ENCODE results near the gene ARL5B. TPM values are rescaled to one million over a fixed set of nuclear protein-coding genes. Genes with fewer than 3 reads are reported as not detected.
A peak's percentile ranks its signal among the peaks of the same experiment; 100 is the strongest.
"Not testable (repeated sequence)": the region's sequence is repeated elsewhere in the genome, so short reads cannot be mapped to it uniquely, and the experiment has no call there.

The ARL5B gene
- total and polyA plus RNA-seq, 2 experiments from 2014 or later = 21.5 to 95.2 TPM

- peaks cover 22% of the 10 kb centered on the region for H3K4me1 ChIP-seq (ENCODE audit: insufficient read depth)
- H3K4me3 ChIP-seq = no peak overlapping the region
- peak overlapping the region; percentile 43 for H3K27ac ChIP-seq
- WGBS (ENCODE audit: low lambda C conversion rate, missing lambda C conversion rate) = 56% methylated on average over 5 of the region's 5 CpGs
- H3K79me2 ChIP-seq = no peaks in the 10 kb centered on the region
- no peaks in the 10 kb centered on the region for H3K9me2 ChIP-seq (replicated peaks; ENCODE audit: insufficient read depth)
- no peaks in the 10 kb centered on the region for H3K27me3 ChIP-seq
- DNase-seq (ENCODE audit: low spot score) = no peak
- no peaks in the 10 kb centered on the region for H3K36me3 ChIP-seq (replicated peaks; ENCODE audit: insufficient read depth, low read depth)
- no peaks in the 10 kb centered on the region for H3K9me3 ChIP-seq (ENCODE audit: low read depth)
- no peaks in the 10 kb centered on the region for H4K20me1 ChIP-seq (ENCODE audit: insufficient read depth, poor library complexity, severe bottlenecking)
- TF ChIP-seq EZH2 (IDR thresholded peaks at IDR 0.05; ENCODE audit: borderline replicate concordance) (no peak), EZH2phosphoT487 (IDR thresholded peaks at IDR 0.05; ENCODE audit: low read depth, severe bottlenecking, unreplicated experiment) (no peak), CTCF (IDR thresholded peaks at IDR 0.05; ENCODE audit: poor library complexity) (no peak)
- no peak overlapping the region for H3K4me2 ChIP-seq
- no peak overlapping the region for H2AFZ ChIP-seq
These were observed 33.3 kb upstream of the ARL5B start for GRCh38 chr10:18625886-18626285.

GRCh38 chr10:18627452-18628018 is 31.7 kb upstream of the ARL5B start:
- WGBS (ENCODE audit: low lambda C conversion rate, missing lambda C conversion rate) = 3% methylated on average over 24 of the region's 25 CpGs

GRCh38 chr10:18632500-18632899 is 26.7 kb upstream of the ARL5B start:
- not testable (repeated sequence) for H3K4me1 ChIP-seq (ENCODE audit: insufficient read depth); H3K27ac ChIP-seq; H3K27me3 ChIP-seq; H3K4me3 ChIP-seq; H3K79me2 ChIP-seq; H3K36me3 ChIP-seq (replicated peaks; ENCODE audit: insufficient read depth, low read depth); H3K9me3 ChIP-seq (ENCODE audit: low read depth); H3K9me2 ChIP-seq (replicated peaks; ENCODE audit: insufficient read depth); H2AFZ ChIP-seq; H3K4me2 ChIP-seq; H4K20me1 ChIP-seq (ENCODE audit: insufficient read depth, poor library complexity, severe bottlenecking); DNase-seq (ENCODE audit: low spot score)
- WGBS (ENCODE audit: low lambda C conversion rate, missing lambda C conversion rate) = 96% methylated on average over 2 of the region's 3 CpGs

More at GRCh38 chr10:18627452-18628018, 31.7 kb upstream of the ARL5B start:
- not testable (repeated sequence) for H3K36me3 ChIP-seq (replicated peaks; ENCODE audit: insufficient read depth, low read depth); H3K27me3 ChIP-seq; H3K9me2 ChIP-seq (replicated peaks; ENCODE audit: insufficient read depth); H3K79me2 ChIP-seq; H4K20me1 ChIP-seq (ENCODE audit: insufficient read depth, poor library complexity, severe bottlenecking); H3K9me3 ChIP-seq (ENCODE audit: low read depth)
- peak overlapping the region; percentile 79 for H3K4me2 ChIP-seq
- DNase-seq (ENCODE audit: low spot score) = peak; percentile 77
- peak overlapping the region; percentile 94 for H3K27ac ChIP-seq
- peaks cover 18% of the 10 kb centered on the region for H3K4me1 ChIP-seq (ENCODE audit: insufficient read depth)
- H3K4me3 ChIP-seq = peak overlapping the region; percentile 51
- peak overlapping the region; percentile 83 for H2AFZ ChIP-seq

- TF ChIP-seq EZH2phosphoT487 (IDR thresholded peaks at IDR 0.05; ENCODE audit: low read depth, severe bottlenecking, unreplicated experiment) (no peak), EZH2 (IDR thresholded peaks at IDR 0.05; ENCODE audit: borderline replicate concordance) (no peak), CTCF (IDR thresholded peaks at IDR 0.05; ENCODE audit: poor library complexity) (no peak)
- no peak overlapping the region for H2AFZ ChIP-seq
- WGBS (ENCODE audit: low lambda C conversion rate, missing lambda C conversion rate) = 85% methylated on average over 4 of the region's 4 CpGs
- no peak overlapping the region for H3K27ac ChIP-seq
- no peaks in the 10 kb centered on the region for H3K36me3 ChIP-seq (replicated peaks; ENCODE audit: insufficient read depth, low read depth)
- no peak for DNase-seq (ENCODE audit: low spot score)
- no peak overlapping the region for H3K4me3 ChIP-seq
- no peaks in the 10 kb centered on the region for H3K27me3 ChIP-seq
- H3K4me1 ChIP-seq (ENCODE audit: insufficient read depth) = no peaks in the 10 kb centered on the region
- H3K9me3 ChIP-seq (ENCODE audit: low read depth) = no peaks in the 10 kb centered on the region
- no peaks in the 10 kb centered on the region for H3K9me2 ChIP-seq (replicated peaks; ENCODE audit: insufficient read depth)
- H3K79me2 ChIP-seq = no peaks in the 10 kb centered on the region
- no peaks in the 10 kb centered on the region for H4K20me1 ChIP-seq (ENCODE audit: insufficient read depth, poor library complexity, severe bottlenecking)
- no peak overlapping the region for H3K4me2 ChIP-seq
These were observed 23.2 kb upstream of the ARL5B start for GRCh38 chr10:18635995-18636394.

GRCh38 chr10:18637400-18637799 is 21.8 kb upstream of the ARL5B start:
- peak overlapping the region; percentile 50 for H3K4me2 ChIP-seq
- not testable (repeated sequence) for DNase-seq (ENCODE audit: low spot score); H3K36me3 ChIP-seq (replicated peaks; ENCODE audit: insufficient read depth, low read depth)

GRCh38 chr10:18639719-18640118 is 19.5 kb upstream of the ARL5B start:
- not testable (repeated sequence) for H3K4me1 ChIP-seq (ENCODE audit: insufficient read depth); DNase-seq (ENCODE audit: low spot score); H4K20me1 ChIP-seq (ENCODE audit: insufficient read depth, poor library complexity, severe bottlenecking); H3K4me3 ChIP-seq; H3K79me2 ChIP-seq; H3K36me3 ChIP-seq (replicated peaks; ENCODE audit: insufficient read depth, low read depth); H2AFZ ChIP-seq; H3K9me2 ChIP-seq (replicated peaks; ENCODE audit: insufficient read depth); H3K27me3 ChIP-seq; H3K9me3 ChIP-seq (ENCODE audit: low read depth)
- H3K27ac ChIP-seq = peak overlapping the region; percentile 58
- H3K4me2 ChIP-seq = peak overlapping the region; percentile 32
- WGBS (ENCODE audit: low lambda C conversion rate, missing lambda C conversion rate) = 82% methylated on average over 2 of the region's 2 CpGs

More at GRCh38 chr10:18637400-18637799, 21.8 kb upstream of the ARL5B start:
- H2AFZ ChIP-seq; H3K4me3 ChIP-seq; H3K9me3 ChIP-seq (ENCODE audit: low read depth); H3K9me2 ChIP-seq (replicated peaks; ENCODE audit: insufficient read depth); H3K27me3 ChIP-seq; H4K20me1 ChIP-seq (ENCODE audit: insufficient read depth, poor library complexity, severe bottlenecking); H3K4me1 ChIP-seq (ENCODE audit: insufficient read depth); H3K79me2 ChIP-seq: not testable (repeated sequence)
- H3K27ac ChIP-seq = peak overlapping the region; percentile 76
- 58% methylated on average over 1 of the region's 1 CpG for WGBS (ENCODE audit: low lambda C conversion rate, missing lambda C conversion rate)
